ENCODE results near the gene MECR.

MECR gene

DNA sequence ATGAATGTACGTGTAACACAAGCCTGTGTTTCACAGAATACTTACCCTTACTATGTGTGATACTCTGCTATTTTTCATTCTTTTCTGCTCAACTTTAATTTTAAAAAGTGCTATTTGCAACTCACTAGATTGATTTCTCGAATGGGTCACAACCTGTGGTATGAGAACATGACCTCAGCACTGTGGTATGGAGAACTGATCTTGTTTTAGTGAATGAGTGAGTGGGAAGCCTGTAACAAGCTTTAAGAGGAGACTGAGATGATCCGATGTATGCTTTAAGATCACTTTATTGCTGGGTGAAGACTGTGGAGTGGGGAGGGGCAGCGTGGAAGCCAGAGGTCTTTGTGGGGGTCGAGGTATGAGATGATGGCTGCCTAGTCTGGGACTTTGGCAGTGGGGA lies 21.6 kb downstream of the MECR start:
- no peak for DNase-seq (ENCODE audit: low read depth, low spot score)
- ChIA-PET POLR2A (no interaction called here), CTCF (interaction anchor here (1.5 to 16.2 kb wide), 2 partner anchors 9 to 329 kb away, joined by 3 to 327 read pairs; no protein-coding TSS in a partner anchor)
- no peak overlapping the region for H3K4me3 ChIP-seq (ENCODE audit: low read depth, low read length)
- TF ChIP-seq, protein P1, sequence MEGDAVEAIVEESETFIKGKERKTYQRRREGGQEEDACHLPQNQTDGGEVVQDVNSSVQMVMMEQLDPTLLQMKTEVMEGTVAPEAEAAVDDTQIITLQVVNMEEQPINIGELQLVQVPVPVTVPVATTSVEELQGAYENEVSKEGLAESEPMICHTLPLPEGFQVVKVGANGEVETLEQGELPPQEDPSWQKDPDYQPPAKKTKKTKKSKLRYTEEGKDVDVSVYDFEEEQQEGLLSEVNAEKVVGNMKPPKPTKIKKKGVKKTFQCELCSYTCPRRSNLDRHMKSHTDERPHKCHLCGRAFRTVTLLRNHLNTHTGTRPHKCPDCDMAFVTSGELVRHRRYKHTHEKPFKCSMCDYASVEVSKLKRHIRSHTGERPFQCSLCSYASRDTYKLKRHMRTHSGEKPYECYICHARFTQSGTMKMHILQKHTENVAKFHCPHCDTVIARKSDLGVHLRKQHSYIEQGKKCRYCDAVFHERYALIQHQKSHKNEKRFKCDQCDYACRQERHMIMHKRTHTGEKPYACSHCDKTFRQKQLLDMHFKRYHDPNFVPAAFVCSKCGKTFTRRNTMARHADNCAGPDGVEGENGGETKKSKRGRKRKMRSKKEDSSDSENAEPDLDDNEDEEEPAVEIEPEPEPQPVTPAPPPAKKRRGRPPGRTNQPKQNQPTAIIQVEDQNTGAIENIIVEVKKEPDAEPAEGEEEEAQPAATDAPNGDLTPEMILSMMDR (IDR thresholded peaks at IDR 0.05; ENCODE audit: insufficient read depth, low read length, missing control alignments) = no peak

DNA sequence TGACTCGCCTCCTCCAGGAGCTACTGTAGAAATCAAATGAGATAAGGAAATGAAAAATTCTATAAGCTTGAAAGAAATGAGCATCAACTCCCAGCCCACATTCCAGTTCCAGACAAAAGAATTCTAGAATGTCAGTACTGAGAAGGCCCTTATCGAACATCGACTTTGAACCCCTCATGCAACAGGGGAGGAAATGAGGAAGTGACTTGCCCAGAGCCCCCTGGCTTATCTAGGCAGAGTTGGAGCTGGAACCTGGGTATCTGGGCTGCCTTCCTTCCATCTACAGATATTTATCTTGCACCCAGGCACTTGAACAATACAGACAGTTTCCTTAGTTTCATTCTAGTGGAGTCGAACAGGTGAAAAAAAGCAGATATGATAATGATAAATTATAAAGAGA lies 22.3 kb downstream of the MECR start:
- CTCF ChIA-PET = interaction anchor here (1.0 to 16.2 kb wide), 3 partner anchors 8 to 328 kb away, joined by 3 to 327 read pairs (median 3); partner anchors contain the start of gene SRSF4
- DNase-seq (ENCODE audit: low read depth, low spot score) = no peak
- POLR2A ChIA-PET = interaction anchor here (1.0 kb wide), 1 partner anchor 27 kb away, joined by 4 read pairs; no protein-coding TSS in a partner anchor
- no peak overlapping the region for H3K4me3 ChIP-seq (ENCODE audit: low read depth, low read length)
- TF ChIP-seq, protein P1 (IDR thresholded peaks at IDR 0.05; ENCODE audit: insufficient read depth, low read length, missing control alignments) = no peak

DNA sequence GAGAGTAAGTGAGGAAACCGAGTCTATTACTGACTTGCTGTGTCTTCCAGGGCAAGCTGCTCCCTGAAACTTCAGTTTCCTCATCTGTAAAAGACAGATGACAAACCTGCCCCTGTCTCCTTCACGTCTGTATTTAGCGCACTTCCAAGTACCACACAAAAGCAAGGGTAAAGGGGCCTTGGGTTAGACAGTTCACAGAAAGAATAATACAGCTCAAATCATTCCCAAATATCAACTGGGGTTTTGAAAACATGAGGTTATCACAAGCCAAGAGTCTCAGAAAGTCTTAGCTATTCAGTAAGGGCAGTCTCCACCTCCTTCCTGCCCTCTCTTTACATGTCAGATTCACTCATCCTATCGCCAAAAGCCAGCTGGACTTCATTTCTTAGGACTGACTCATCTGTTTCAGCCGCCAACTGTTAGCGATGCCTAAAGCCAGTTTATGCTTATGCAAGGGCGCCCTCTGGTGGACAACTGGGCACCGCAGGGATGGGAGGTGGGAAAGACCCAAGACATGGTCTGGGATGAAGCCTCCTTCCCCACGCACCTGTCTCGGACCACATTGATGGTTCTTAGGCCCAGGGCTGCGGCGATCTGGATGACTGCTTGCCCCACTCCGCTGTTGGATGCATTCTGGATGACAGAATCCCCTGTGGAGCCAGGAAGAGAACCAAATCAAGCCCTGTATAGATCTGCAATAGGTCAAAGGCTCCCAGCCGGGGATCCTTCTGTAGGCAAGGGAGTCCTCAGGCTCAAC lies 28.0 kb downstream of the MECR start:
- ChIA-PET POLR2A (interaction anchor here (0.7 to 1.2 kb wide), 3 partner anchors 17 to 80 kb away, joined by 3 to 15 read pairs (median 3); partner anchors contain the start of gene SRSF4), CTCF (interaction anchor here (0.6 to 16.2 kb wide), 48 partner anchors 9 to 1514 kb away, joined by 3 to 327 read pairs (median 4); partner anchors contain the start of genes EPB41, SRSF4 and TMEM200B)
- no peak overlapping the region for H3K4me3 ChIP-seq (ENCODE audit: low read depth, low read length)
- TF ChIP-seq, protein P1 (IDR thresholded peaks at IDR 0.05; ENCODE audit: insufficient read depth, low read length, missing control alignments) = peak; percentile 93
- DNase-seq (ENCODE audit: low read depth, low spot score) = peak; percentile 91

- TF ChIP-seq, protein P1 (IDR thresholded peaks at IDR 0.05; ENCODE audit: insufficient read depth, low read length, missing control alignments) = no peak
- DNase-seq (ENCODE audit: low read depth, low spot score) = no peak
- POLR2A ChIA-PET = interaction anchor here (0.8 to 1.2 kb wide), 2 partner anchors 17 to 20 kb away, joined by 3 to 15 read pairs; partner anchors contain the start of gene SRSF4
- CTCF ChIA-PET = interaction anchor here (0.6 to 16.2 kb wide), 42 partner anchors 9 to 1515 kb away, joined by 3 to 327 read pairs (median 4); partner anchors contain the start of genes SRSF4 and TMEM200B
- no peak overlapping the region for H3K4me3 ChIP-seq (ENCODE audit: low read depth, low read length)
Observed at GRCh38 chr1:29202053-29202452, 28.7 kb downstream of the MECR start.

DNA sequence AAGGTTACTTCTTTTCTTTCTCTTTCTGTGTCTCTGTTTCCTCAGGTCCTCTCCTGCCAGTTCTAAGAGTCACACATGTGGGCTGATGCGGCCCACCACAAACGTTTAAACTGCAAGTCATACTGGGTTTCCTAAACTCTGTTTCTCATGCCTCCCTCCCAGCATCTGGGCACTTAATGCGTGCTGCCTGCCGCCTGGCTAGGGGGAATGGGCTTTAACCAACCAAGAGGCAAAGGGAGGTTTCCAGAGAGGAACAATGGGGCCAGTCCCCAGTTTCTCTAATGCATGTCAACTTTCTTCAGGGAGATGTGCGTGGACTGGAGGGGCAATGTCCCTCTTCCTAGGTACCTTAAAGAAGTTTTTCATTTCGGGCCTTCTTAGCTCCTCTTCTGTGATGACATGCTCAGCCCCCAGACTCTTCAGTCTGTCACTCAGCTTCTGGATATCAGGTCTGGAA lies 29.1 kb downstream of the MECR start:
- no peak overlapping the region for H3K4me3 ChIP-seq (ENCODE audit: low read depth, low read length)
- ChIA-PET POLR2A (no interaction called here), CTCF (interaction anchor here (0.6 to 16.2 kb wide), 21 partner anchors 11 to 321 kb away, joined by 3 to 327 read pairs (median 6); partner anchors contain the start of genes SRSF4 and TMEM200B)
- DNase-seq (ENCODE audit: low read depth, low spot score) = no peak
- TF ChIP-seq, protein P1 (IDR thresholded peaks at IDR 0.05; ENCODE audit: insufficient read depth, low read length, missing control alignments) = no peak

Measured in AG04449 (cell line).